Activated T-cell treated with anti-CD3 and anti-CD28 coated beads, Interleukin-2, amount 50 U/mL, for 4 hours (primary cell): ENCODE measurements around the gene SLC25A28. TPM values are rescaled to one million over a fixed set of nuclear protein-coding genes. Genes with fewer than 3 reads are reported as not detected.

Experiments
- ATAC-seq, 2 donors: fragments of 200-7000 bp; cut with Tn5 transposase; one replicate each; pipeline ENCODE4 v1.10.0; 2021
- DNase-seq: peaks from one replicate; pipeline ENCODE4 v3.0.0-alpha.2; 2020
- H3K27me3 Mint-ChIP-seq: one replicate; pipeline ENCODE4 v1.8.0; 2021; ENCODE audit warnings: low read depth, mixed read lengths
- H3K36me3 Mint-ChIP-seq: one replicate; pipeline ENCODE4 v1.8.0; 2022; ENCODE audit warnings: mixed read lengths; ENCODE audit not compliant: insufficient read depth
- H3K4me1 Mint-ChIP-seq: one replicate; pipeline ENCODE4 v1.8.0; 2021; ENCODE audit warnings: low read depth, mixed read lengths
- H3K4me3 Mint-ChIP-seq: one replicate; pipeline ENCODE4 v1.8.0; 2021; ENCODE audit warnings: mild to moderate bottlenecking, moderate library complexity, mixed read lengths
- H3K9me3 Mint-ChIP-seq: one replicate; pipeline ENCODE4 v1.8.0; 2021; ENCODE audit warnings: mixed read lengths
- total RNA-seq, 3 donors: library from RNA; stranded (reverse); gene quantifications; one replicate each; pipeline ENCODE4 v1.2.1, GENCODE V29; 2021

The SLC25A28 gene
- total RNA-seq, 3 donors from 2014 or later: 58.8 to 65.3 (median 64.7) TPM

GRCh38 chr10:99582255-99582770 lies 37.9 kb downstream of the SLC25A28 start:
- DNase-seq (no peak), ATAC-seq (no peak)
- no peaks in the 10 kb centered on the region for H3K36me3 Mint-ChIP-seq
- no peaks in the 10 kb centered on the region for H3K4me1 Mint-ChIP-seq
- no peaks in the 10 kb centered on the region for H3K9me3 Mint-ChIP-seq
- no peak overlapping the region for H3K4me3 Mint-ChIP-seq
- peaks cover 8% of the 10 kb centered on the region for H3K27me3 Mint-ChIP-seq

- DNase-seq: no peak
- no peaks in the 10 kb centered on the region for H3K36me3 Mint-ChIP-seq
- no peak overlapping the region for H3K4me3 Mint-ChIP-seq
- H3K4me1 Mint-ChIP-seq: no peaks in the 10 kb centered on the region
- no peak for ATAC-seq
- H3K27me3 Mint-ChIP-seq: peaks cover 5% of the 10 kb centered on the region
- no peaks in the 10 kb centered on the region for H3K9me3 Mint-ChIP-seq
These were observed 40.3 kb downstream of the SLC25A28 start for GRCh38 chr10:99579971-99580370.

- Mint-ChIP-seq H3K36me3 (no peaks in the 10 kb centered on the region), H3K4me3 (no peak overlapping the region), H3K4me1 (no peaks in the 10 kb centered on the region), H3K9me3 (no peaks in the 10 kb centered on the region), H3K27me3 (peaks cover 18% of the 10 kb centered on the region)
- ATAC-seq (no peak), DNase-seq (no peak)
These were observed 46.4 kb downstream of the SLC25A28 start for GRCh38 chr10:99573790-99574189.

- H3K4me3 Mint-ChIP-seq: no peak overlapping the region
- no peaks in the 10 kb centered on the region for H3K4me1 Mint-ChIP-seq
- no peaks in the 10 kb centered on the region for H3K9me3 Mint-ChIP-seq
- no peak for ATAC-seq
- DNase-seq: no peak
- H3K36me3 Mint-ChIP-seq: no peaks in the 10 kb centered on the region
- H3K27me3 Mint-ChIP-seq: peaks cover 19% of the 10 kb centered on the region
These were observed 48.4 kb downstream of the SLC25A28 start for GRCh38 chr10:99571816-99572215.

- Mint-ChIP-seq H3K9me3 (no peaks in the 10 kb centered on the region), H3K27me3 (peaks cover 23% of the 10 kb centered on the region), H3K4me1 (no peaks in the 10 kb centered on the region), H3K36me3 (no peaks in the 10 kb centered on the region), H3K4me3 (no peak overlapping the region)
- no peak for DNase-seq
- no peak for ATAC-seq
These were observed 50.3 kb downstream of the SLC25A28 start for GRCh38 chr10:99569961-99570360.

GRCh38 chr10:99569253-99569939 lies 50.8 kb downstream of the SLC25A28 start:
- Mint-ChIP-seq H3K4me3 (no peak overlapping the region), H3K36me3 (no peaks in the 10 kb centered on the region), H3K27me3 (peaks cover 25% of the 10 kb centered on the region), H3K4me1 (no peaks in the 10 kb centered on the region), H3K9me3 (no peaks in the 10 kb centered on the region)
- DNase-seq (no peak), ATAC-seq (no peak)

GRCh38 chr10:99565166-99565565 lies 55.1 kb downstream of the SLC25A28 start:
- H3K36me3 Mint-ChIP-seq: no peaks in the 10 kb centered on the region
- ATAC-seq: no peak
- DNase-seq: no peak
- no peak overlapping the region for H3K4me3 Mint-ChIP-seq
- H3K4me1 Mint-ChIP-seq: no peaks in the 10 kb centered on the region
- H3K9me3 Mint-ChIP-seq: no peaks in the 10 kb centered on the region
- H3K27me3 Mint-ChIP-seq: peaks cover 23% of the 10 kb centered on the region

- Mint-ChIP-seq H3K36me3 (no peaks in the 10 kb centered on the region), H3K27me3 (peaks cover 19% of the 10 kb centered on the region), H3K9me3 (no peaks in the 10 kb centered on the region), H3K4me3 (no peak overlapping the region), H3K4me1 (no peaks in the 10 kb centered on the region)
- no peak for DNase-seq
- no peak for ATAC-seq
These were observed 55.9 kb downstream of the SLC25A28 start for GRCh38 chr10:99564361-99564760.

- H3K36me3 Mint-ChIP-seq: no peaks in the 10 kb centered on the region
- ATAC-seq: no peak
- no peaks in the 10 kb centered on the region for H3K9me3 Mint-ChIP-seq
- no peaks in the 10 kb centered on the region for H3K4me1 Mint-ChIP-seq
- no peak overlapping the region for H3K4me3 Mint-ChIP-seq
- DNase-seq: no peak
- peaks cover 13% of the 10 kb centered on the region for H3K27me3 Mint-ChIP-seq
These were observed 57.6 kb downstream of the SLC25A28 start for GRCh38 chr10:99562631-99563030.

Other genes starting within 250 kb of the SLC25A28 start
- 10 to 100 TPM; 32.0 to 36.0 (median 34.3) TPM for gene GOT1, start 189.8 kb downstream of the SLC25A28 start, total RNA-seq
- gene NKX2-3, start 87.5 kb downstream of the SLC25A28 start, total RNA-seq: not detected
- gene ENTPD7, start 39.1 kb upstream of the SLC25A28 start, total RNA-seq: 1 to 10 TPM; 7.7 to 8.2 (median 7.9) TPM
- gene COX15, start 111.7 kb upstream of the SLC25A28 start, total RNA-seq: 10 to 100 TPM; 28.4 to 32.5 (median 32.2) TPM
- gene CUTC, start 111.8 kb upstream of the SLC25A28 start, total RNA-seq: 10 to 100 TPM; 19.8 to 30.4 (median 28.7) TPM
- gene ABCC2, start 162.2 kb upstream of the SLC25A28 start, total RNA-seq: 1 to 10 TPM; 1.3 to 1.5 (median 1.3) TPM